ENCODE results near the gene PHGDH. TPM values are rescaled to one million over a fixed set of nuclear protein-coding genes. Genes with fewer than 3 reads are reported as not detected.

Gene PHGDH
- total RNA-seq, 1 donor from 2014 or later = 151 TPM

GRCh38 chr1:119718409-119718808 lies 6.7 kb downstream of the PHGDH start:
- no peak for TF ChIP-seq CTCF (IDR thresholded peaks at IDR 0.05; ENCODE audit: unreplicated experiment)
- Mint-ChIP-seq H3K27me3 (ENCODE audit: low read depth) (no peaks in the 10 kb centered on the region), H3K4me3 (no peak overlapping the region), H3K36me3 (peaks cover 18% of the 10 kb centered on the region), H3K27ac (no peak overlapping the region), H3K9me3 (no peaks in the 10 kb centered on the region), H3K4me1 (peaks cover 35% of the 10 kb centered on the region)
- DNase-seq (ENCODE audit: low spot score in 2 of 2, unreplicated experiment in 2 of 2) = no peak

GRCh38 chr1:119718972-119719371 lies 7.2 kb downstream of the PHGDH start:
- no peaks in the 10 kb centered on the region for H3K27me3 Mint-ChIP-seq (ENCODE audit: low read depth)
- peaks cover 29% of the 10 kb centered on the region for H3K4me1 Mint-ChIP-seq
- peaks cover 20% of the 10 kb centered on the region for H3K36me3 Mint-ChIP-seq
- no peak for TF ChIP-seq CTCF (IDR thresholded peaks at IDR 0.05; ENCODE audit: unreplicated experiment)
- no peak for DNase-seq (ENCODE audit: low spot score in 2 of 2, unreplicated experiment in 2 of 2)
- H3K4me3 Mint-ChIP-seq = no peak overlapping the region
- H3K9me3 Mint-ChIP-seq = no peaks in the 10 kb centered on the region
- H3K27ac Mint-ChIP-seq = no peak overlapping the region

- H3K27ac Mint-ChIP-seq = no peak overlapping the region
- TF ChIP-seq CTCF (IDR thresholded peaks at IDR 0.05; ENCODE audit: unreplicated experiment) = no peak
- no peaks in the 10 kb centered on the region for H3K9me3 Mint-ChIP-seq
- H3K27me3 Mint-ChIP-seq (ENCODE audit: low read depth) = no peaks in the 10 kb centered on the region
- no peak overlapping the region for H3K4me3 Mint-ChIP-seq
- H3K36me3 Mint-ChIP-seq = peaks cover 30% of the 10 kb centered on the region
- peaks cover 11% of the 10 kb centered on the region for H3K4me1 Mint-ChIP-seq
- no peak for DNase-seq (ENCODE audit: low spot score in 2 of 2, unreplicated experiment in 2 of 2)
These were observed 9.2 kb downstream of the PHGDH start for GRCh38 chr1:119720866-119721440.

- Mint-ChIP-seq H3K27ac (no peak overlapping the region), H3K9me3 (no peaks in the 10 kb centered on the region), H3K27me3 (ENCODE audit: low read depth) (no peaks in the 10 kb centered on the region), H3K36me3 (peaks cover 35% of the 10 kb centered on the region), H3K4me3 (no peak overlapping the region), H3K4me1 (peaks cover 6% of the 10 kb centered on the region)
- no peak for DNase-seq (ENCODE audit: low spot score in 2 of 2, unreplicated experiment in 2 of 2)
- TF ChIP-seq CTCF (IDR thresholded peaks at IDR 0.05; ENCODE audit: unreplicated experiment) = no peak
These were observed 10.2 kb downstream of the PHGDH start for GRCh38 chr1:119721896-119722295.

GRCh38 chr1:119724611-119725218 lies 13.0 kb downstream of the PHGDH start:
- H3K36me3 Mint-ChIP-seq = peaks cover 44% of the 10 kb centered on the region
- DNase-seq (ENCODE audit: low spot score in 2 of 2, unreplicated experiment in 2 of 2) = no peak
- no peaks in the 10 kb centered on the region for H3K9me3 Mint-ChIP-seq
- no peak overlapping the region for H3K27ac Mint-ChIP-seq
- no peak overlapping the region for H3K4me3 Mint-ChIP-seq
- no peaks in the 10 kb centered on the region for H3K27me3 Mint-ChIP-seq (ENCODE audit: low read depth)
- no peak for TF ChIP-seq CTCF (IDR thresholded peaks at IDR 0.05; ENCODE audit: unreplicated experiment)
- peaks cover 3% of the 10 kb centered on the region for H3K4me1 Mint-ChIP-seq
